ENCODE measurements around the gene CCDC154.

DNA sequence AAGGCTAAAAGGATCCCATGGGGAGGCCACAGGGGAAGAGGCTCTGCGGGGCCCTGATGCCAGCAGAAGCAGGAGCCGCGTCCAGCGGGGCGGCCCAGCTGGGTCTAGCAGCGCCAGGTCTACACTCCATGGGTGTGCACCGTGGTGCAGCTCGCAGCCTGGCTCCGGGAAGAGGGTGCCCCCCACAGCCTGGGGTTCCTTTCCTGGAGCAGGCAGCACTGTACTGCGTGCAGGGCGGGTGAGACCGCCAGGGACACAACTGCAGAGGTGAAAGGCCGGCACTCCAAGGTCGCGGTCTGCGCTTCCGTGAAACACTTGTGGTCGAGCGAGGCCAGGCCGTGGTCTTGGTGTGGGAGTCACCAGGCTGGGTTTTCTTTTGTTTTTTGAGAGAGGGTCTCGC lies 6.5 kb upstream of the CCDC154 start:
- TF ChIP-seq POLR2A (IDR thresholded peaks at IDR 0.05) = no peak
- no peak for TF ChIP-seq CTCF (IDR thresholded peaks at IDR 0.05)
- no peak for TF ChIP-seq POLR2AphosphoS5 (IDR thresholded peaks at IDR 0.05)
- TF ChIP-seq EP300 (IDR thresholded peaks at IDR 0.05) = no peak

All from suprapubic skin (tissue), 4 donors.